Panc1 (cell line): ENCODE results near the gene ST3GAL4. TPM values are rescaled to one million over a fixed set of nuclear protein-coding genes. Genes with fewer than 3 reads are reported as not detected.
"Not testable (repeated sequence)": the region's sequence is repeated elsewhere in the genome, so short reads cannot be mapped to it uniquely, and the experiment has no call there.

Experiments used
- ATAC-seq: fragments of 200-7000 bp; cut with Tn5 transposase; 2 replicates; pipeline ENCODE4 v1.9.1; 2020; ENCODE audit warnings: mild to moderate bottlenecking, moderate library complexity
- BruUV-seq: library from RNA; stranded (reverse); fragments of 400-500 nt; replicated peaks from 2 replicates; lab custom pipeline; 2021; lab: Mats Ljungman, UMichigan
- CTCF ChIA-PET: fragments of 300-600 bp; sonication (Branson Sonifier 250); formaldehyde crosslinking; loops from one replicate; lab custom pipeline; 2022; ENCODE audit warnings: antibody characterized with exemption; lab: Charles Lee
- POLR2A ChIA-PET: fragments of 300-600 bp; sonication (Branson Sonifier 250); formaldehyde crosslinking; loops from one replicate; lab custom pipeline; 2022; ENCODE audit warnings: antibody characterized with exemption; lab: Charles Lee
- DNase-seq: peaks from one replicate; pipeline ENCODE4 v3.0.0-alpha.2; 2010; ENCODE audit warnings: low read depth, low spot score
- H3K27ac ChIP-seq: 2 replicates; pipeline ENCODE4 v1.5.1; 2011; ENCODE audit warnings: mild to moderate bottlenecking, low read length, inconsistent platforms
- H3K27me3 ChIP-seq: fragments of 200-500 bp; sonication (Bioruptor generic); 2 replicates; pipeline ENCODE4 v1.6.0; 2014; ENCODE audit warnings: low read length, inconsistent platforms; ENCODE audit not compliant: control insufficient read depth, insufficient read depth
- H3K36me3 ChIP-seq: fragments of 200-500 bp; sonication (Bioruptor generic); 2 replicates; pipeline ENCODE4 v1.5.1; 2014; ENCODE audit warnings: inconsistent platforms, mild to moderate bottlenecking, low read length, moderate library complexity; ENCODE audit not compliant: control insufficient read depth, insufficient read depth
- H3K4me1 ChIP-seq: 2 replicates; pipeline ENCODE4 v1.5.1; 2011; ENCODE audit warnings: inconsistent platforms, mild to moderate bottlenecking, low read length, moderate library complexity; ENCODE audit not compliant: control insufficient read depth, insufficient read depth
- H3K4me3 ChIP-seq, 2 experiments: 2 replicates each; pipeline ENCODE4 v1.5.1; 2011 to 2012; ENCODE audit warnings: low read depth in 2 of 2, low read length in 2 of 2, mild to moderate bottlenecking in 2 of 2, inconsistent platforms in 1 of 2, moderate library complexity in 1 of 2
- H3K9me3 ChIP-seq: fragments of 200-500 bp; sonication (Bioruptor generic); 2 replicates; pipeline ENCODE4 v1.5.1; 2014; ENCODE audit warnings: low read depth, mild to moderate bottlenecking, inconsistent platforms, low read length, moderate library complexity; ENCODE audit not compliant: control insufficient read depth, insufficient read depth
- POLR2AphosphoS5 ChIP-seq: IDR thresholded peaks from 2 replicates; pipeline ENCODE4 v1.6.1; 2012; ENCODE audit warnings: mild to moderate bottlenecking, low read depth, low read length, moderate library complexity
- SIN3A ChIP-seq: IDR thresholded peaks from 2 replicates; pipeline ENCODE4 v1.6.1; 2012; ENCODE audit warnings: low read depth, mild to moderate bottlenecking, low read length, moderate library complexity, borderline replicate concordance; ENCODE audit not compliant: insufficient read depth
- TCF7L2 ChIP-seq: IDR thresholded peaks from 2 replicates; pipeline ENCODE4 v1.6.1; 2011; ENCODE audit warnings: mild to moderate bottlenecking, low read depth, low read length, inconsistent platforms
- in situ Hi-C: cut with HindIII; loops from 2 replicates; pipeline ENCODE4 v1.10.0; 2016; ENCODE audit warnings: low sequenced_read_pairs, low pct_unique_long_range_greater_than_20kb
- intact Hi-C: fragments of 100-400 bp; cut with micrococcal nuclease; formaldehyde crosslinking; loops from one replicate; pipeline ENCODE4 v1.10.0; 2022; ENCODE audit not compliant: unreplicated experiment
- total RNA-seq: library from RNA; stranded (reverse); gene quantifications from one replicate; pipeline ENCODE4 v1.2.1, GENCODE V29; 2021; ENCODE audit not compliant: unreplicated experiment
- TF ChIP-seq, protein P1 (sequence below): fragments of 450-650 bp; IDR thresholded peaks from 2 replicates; pipeline ENCODE4 v1.5.1; 2017; ENCODE audit warnings: mild to moderate bottlenecking
- TF ChIP-seq, protein P2 (sequence below), 2 experiments: IDR thresholded peaks; 2 replicates each; pipeline ENCODE4 v1.6.1; 2011 to 2012; ENCODE audit warnings: low read depth in 2 of 2, control low read depth in 1 of 2, low read length in 1 of 2, mild to moderate bottlenecking in 1 of 2, moderate library complexity in 1 of 2; ENCODE audit not compliant: insufficient read depth in 1 of 2

ST3GAL4 gene
- total RNA-seq, 1 experiment from 2014 or later = 56.6 TPM

DNA sequence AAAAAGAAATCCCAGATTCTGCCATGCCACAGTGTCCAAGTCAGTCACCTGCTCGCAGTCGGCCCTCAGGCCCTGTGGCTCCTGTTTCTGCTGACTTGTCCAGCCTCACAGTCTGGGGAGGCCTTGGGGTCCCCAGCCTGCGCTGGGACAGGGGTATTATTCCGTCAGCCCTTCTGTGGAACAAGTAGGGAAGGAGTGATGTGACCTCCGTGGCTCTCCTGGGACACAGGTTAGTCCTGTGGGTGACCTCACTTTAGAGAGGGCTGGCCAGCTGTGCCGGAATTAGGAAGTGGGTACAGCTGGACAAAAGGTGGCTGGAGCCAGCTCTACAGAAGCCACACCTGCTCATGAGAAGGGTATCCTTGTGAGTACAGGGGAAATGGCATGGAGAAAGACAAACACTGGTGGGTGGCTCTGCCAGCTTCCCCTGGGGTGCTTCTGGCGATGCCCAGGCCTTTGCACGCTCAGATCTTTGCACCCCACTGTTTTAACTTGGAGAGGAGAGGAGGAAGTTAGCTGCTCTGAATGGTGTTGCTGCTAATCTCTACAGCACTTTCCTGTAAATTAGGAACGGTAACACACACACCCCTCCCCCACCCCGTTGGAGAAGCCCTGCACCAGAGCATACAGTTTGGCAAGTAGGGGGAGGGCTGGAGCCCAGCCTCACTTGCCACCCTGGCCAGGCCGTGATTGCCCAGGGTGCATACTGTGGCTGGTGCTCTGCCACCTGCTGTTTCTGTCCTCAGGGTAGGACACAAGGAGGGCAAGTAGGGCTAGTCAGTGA, 13.0 kb downstream of the ST3GAL4 start:
- H3K9me3 ChIP-seq, DNase-seq, intact Hi-C loops, in situ Hi-C loops, H3K27me3 ChIP-seq, H3K4me3 ChIP-seq, BruUV-seq, CTCF ChIA-PET, H3K27ac ChIP-seq, H3K36me3 ChIP-seq: not testable (repeated sequence)
- peak; percentile 52 for ATAC-seq
- peaks cover 23% of the 10 kb centered on the region for H3K4me1 ChIP-seq
- POLR2A ChIA-PET = interaction anchor here (0.6 to 0.7 kb wide), 3 partner anchors 13 to 1895 kb away, joined by 3 to 10 read pairs (median 3); partner anchors contain the start of gene ST3GAL4

DNA sequence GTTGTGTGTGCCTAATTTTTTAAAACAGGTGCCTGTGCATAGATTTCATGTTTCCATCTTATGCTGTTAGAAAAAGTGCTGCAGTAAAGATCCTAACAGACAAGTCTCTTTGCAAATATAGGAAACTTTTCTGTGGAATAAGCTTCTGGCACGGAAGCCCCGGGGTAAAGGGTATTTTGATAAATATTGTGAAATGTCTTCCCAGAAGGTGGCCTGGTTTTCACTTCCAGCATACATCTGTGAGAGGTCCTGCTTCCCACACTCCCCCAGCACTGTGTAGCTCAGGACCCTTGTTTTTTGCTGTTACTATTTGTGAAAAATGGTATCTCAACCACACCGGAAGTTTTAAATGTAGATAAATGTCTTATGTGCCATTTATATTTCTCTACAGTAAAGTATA, 14.5 kb downstream of the ST3GAL4 start:
- no peak for DNase-seq
- H3K27ac ChIP-seq = no peak overlapping the region
- no peaks in the 10 kb centered on the region for H3K27me3 ChIP-seq
- H3K4me1 ChIP-seq = peaks cover 27% of the 10 kb centered on the region
- H3K36me3 ChIP-seq = no peaks in the 10 kb centered on the region
- H3K9me3 ChIP-seq = no peaks in the 10 kb centered on the region
- ChIA-PET POLR2A (no interaction called here), CTCF (no interaction called here)
- no peak overlapping the region for H3K4me3 ChIP-seq
- no peak for ATAC-seq
- in situ Hi-C loops = no loop called here
- intact Hi-C loops = no loop called here
- BruUV-seq = no TSS peak
- TF ChIP-seq, protein P1, sequence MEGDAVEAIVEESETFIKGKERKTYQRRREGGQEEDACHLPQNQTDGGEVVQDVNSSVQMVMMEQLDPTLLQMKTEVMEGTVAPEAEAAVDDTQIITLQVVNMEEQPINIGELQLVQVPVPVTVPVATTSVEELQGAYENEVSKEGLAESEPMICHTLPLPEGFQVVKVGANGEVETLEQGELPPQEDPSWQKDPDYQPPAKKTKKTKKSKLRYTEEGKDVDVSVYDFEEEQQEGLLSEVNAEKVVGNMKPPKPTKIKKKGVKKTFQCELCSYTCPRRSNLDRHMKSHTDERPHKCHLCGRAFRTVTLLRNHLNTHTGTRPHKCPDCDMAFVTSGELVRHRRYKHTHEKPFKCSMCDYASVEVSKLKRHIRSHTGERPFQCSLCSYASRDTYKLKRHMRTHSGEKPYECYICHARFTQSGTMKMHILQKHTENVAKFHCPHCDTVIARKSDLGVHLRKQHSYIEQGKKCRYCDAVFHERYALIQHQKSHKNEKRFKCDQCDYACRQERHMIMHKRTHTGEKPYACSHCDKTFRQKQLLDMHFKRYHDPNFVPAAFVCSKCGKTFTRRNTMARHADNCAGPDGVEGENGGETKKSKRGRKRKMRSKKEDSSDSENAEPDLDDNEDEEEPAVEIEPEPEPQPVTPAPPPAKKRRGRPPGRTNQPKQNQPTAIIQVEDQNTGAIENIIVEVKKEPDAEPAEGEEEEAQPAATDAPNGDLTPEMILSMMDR = no peak
- no peak for TF ChIP-seq POLR2AphosphoS5
- TF ChIP-seq, protein P2, sequence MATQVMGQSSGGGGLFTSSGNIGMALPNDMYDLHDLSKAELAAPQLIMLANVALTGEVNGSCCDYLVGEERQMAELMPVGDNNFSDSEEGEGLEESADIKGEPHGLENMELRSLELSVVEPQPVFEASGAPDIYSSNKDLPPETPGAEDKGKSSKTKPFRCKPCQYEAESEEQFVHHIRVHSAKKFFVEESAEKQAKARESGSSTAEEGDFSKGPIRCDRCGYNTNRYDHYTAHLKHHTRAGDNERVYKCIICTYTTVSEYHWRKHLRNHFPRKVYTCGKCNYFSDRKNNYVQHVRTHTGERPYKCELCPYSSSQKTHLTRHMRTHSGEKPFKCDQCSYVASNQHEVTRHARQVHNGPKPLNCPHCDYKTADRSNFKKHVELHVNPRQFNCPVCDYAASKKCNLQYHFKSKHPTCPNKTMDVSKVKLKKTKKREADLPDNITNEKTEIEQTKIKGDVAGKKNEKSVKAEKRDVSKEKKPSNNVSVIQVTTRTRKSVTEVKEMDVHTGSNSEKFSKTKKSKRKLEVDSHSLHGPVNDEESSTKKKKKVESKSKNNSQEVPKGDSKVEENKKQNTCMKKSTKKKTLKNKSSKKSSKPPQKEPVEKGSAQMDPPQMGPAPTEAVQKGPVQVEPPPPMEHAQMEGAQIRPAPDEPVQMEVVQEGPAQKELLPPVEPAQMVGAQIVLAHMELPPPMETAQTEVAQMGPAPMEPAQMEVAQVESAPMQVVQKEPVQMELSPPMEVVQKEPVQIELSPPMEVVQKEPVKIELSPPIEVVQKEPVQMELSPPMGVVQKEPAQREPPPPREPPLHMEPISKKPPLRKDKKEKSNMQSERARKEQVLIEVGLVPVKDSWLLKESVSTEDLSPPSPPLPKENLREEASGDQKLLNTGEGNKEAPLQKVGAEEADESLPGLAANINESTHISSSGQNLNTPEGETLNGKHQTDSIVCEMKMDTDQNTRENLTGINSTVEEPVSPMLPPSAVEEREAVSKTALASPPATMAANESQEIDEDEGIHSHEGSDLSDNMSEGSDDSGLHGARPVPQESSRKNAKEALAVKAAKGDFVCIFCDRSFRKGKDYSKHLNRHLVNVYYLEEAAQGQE (IDR thresholded peaks at IDR 0.05; ENCODE audit: insufficient read depth in 1 of 2, low read depth in 2 of 2, low read length in 1 of 2) = no peak
- TF ChIP-seq TCF7L2 = no peak
- TF ChIP-seq SIN3A = no peak

DNA sequence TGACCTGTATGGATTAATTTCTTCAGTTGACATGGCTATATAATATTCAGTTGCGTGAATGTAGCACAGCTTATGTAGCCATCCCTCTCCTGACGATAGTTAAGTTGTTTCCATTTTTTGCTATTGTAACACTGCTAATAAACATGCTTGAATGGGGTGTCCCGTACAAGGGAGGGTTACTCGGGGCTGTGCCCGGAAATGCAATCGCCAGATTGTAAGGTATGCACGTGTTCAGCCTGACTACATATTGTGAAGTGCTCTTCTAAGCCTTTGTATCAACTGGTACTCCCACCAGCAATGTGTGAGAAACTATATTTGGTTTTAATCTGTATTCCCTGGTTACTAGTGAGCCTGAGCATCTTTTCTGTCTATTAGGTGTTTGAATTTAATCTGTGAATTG, 16.1 kb downstream of the ST3GAL4 start:
- Histone ChIP-seq H3K27ac (no peak overlapping the region), H3K27me3 (no peaks in the 10 kb centered on the region), H3K4me3 (no peak overlapping the region), H3K4me1 (peaks cover 24% of the 10 kb centered on the region), H3K36me3 (no peaks in the 10 kb centered on the region), H3K9me3 (no peaks in the 10 kb centered on the region)
- intact Hi-C loops = no loop called here
- DNase-seq (no peak), ATAC-seq (no peak)
- ChIA-PET POLR2A (no interaction called here), CTCF (interaction anchor here (0.7 kb wide), 1 partner anchor 172 kb away, joined by 4 read pairs; no protein-coding TSS in a partner anchor)
- no TSS peak for BruUV-seq
- in situ Hi-C loops = no loop called here
- TF ChIP-seq TCF7L2 = no peak
- no peak for TF ChIP-seq POLR2AphosphoS5
- TF ChIP-seq, protein P1 = no peak
- TF ChIP-seq SIN3A = no peak
- TF ChIP-seq, protein P2 (IDR thresholded peaks at IDR 0.05; ENCODE audit: insufficient read depth in 1 of 2, low read depth in 2 of 2, low read length in 1 of 2) = no peak
